ENCODE measurements around the gene COL11A2. TPM values are rescaled to one million over a fixed set of nuclear protein-coding genes. Genes with fewer than 3 reads are reported as not detected.

COL11A2 gene
- total and polyA plus RNA-seq, 2 of the 13 experiments (the other 11 are each of a cell fraction or from before 2014, with no cell fraction given) = 0.55 TPM

DNA sequence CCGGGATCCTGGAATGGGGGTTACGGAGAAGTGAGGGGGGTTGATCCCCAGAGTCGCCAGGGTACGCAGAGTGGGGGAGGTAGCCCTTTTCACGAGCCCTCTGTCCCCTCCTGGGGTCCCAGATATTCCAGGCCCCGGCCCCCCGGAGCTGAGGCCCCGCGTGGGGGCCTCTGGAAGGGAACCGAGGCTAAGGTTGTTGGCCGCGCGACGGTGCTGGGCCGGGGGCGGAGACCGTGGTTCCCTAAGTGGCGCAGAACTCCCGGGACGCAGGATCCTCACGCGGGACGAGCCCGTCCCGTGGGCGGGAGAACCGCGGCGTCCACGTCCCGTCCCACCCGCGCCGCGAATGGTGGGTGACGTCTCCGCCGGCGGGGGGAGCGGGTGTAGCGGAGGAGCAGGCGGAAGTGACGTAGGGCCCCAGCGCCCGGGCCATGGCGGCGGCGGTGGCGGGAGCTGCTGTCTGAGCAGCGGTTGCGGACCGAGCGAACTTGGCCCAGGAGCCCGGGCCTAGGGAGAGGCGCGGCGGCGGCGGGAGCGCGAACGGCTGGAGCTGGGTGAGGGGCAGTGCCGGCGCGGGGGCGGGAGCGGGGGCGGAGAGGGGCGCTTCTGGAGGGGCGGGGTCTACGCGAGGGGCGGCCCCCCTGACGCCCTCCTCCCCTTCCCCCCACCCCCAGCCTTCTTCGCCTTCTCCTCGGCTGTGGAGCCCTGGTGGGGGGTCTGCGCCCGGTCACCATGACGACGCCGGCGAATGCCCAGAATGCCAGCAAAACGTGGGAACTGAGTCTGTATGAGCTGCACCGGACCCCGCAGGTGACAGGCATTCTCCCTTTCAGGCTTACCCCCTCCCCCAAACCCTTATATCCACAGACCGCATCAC, 16.1 kb upstream of the COL11A2 start, which contains the start of gene RING1 (continued):
- TF ChIP-seq THRA (CRISPR knock-in tag; IDR thresholded peaks at IDR 0.05; ENCODE audit: borderline replicate concordance) = peak; percentile 70
- TF ChIP-seq POLR2G (IDR thresholded peaks at IDR 0.05; ENCODE audit: low read depth, low read length) = peak; percentile 95
- peak; percentile 66; the same call in 1 of the 2 replicates for TF ChIP-seq CENPT (CRISPR knock-in tag; IDR thresholded peaks at IDR 0.05; ENCODE audit: low read depth)
- no peak for TF ChIP-seq RARG (CRISPR knock-in tag; IDR thresholded peaks at IDR 0.05; ENCODE audit: low read depth)
- no peak for TF ChIP-seq ZNF652 (CRISPR knock-in tag; IDR thresholded peaks at IDR 0.05; ENCODE audit: borderline replicate concordance, low read depth)
- 0 out of 2 replicates have a peak, but pooled peaks have one; percentile 48 for TF ChIP-seq ZNF275 (CRISPR knock-in tag; IDR thresholded peaks at IDR 0.05; ENCODE audit: borderline replicate concordance)
- TF ChIP-seq ZNF333 (CRISPR knock-in tag; IDR thresholded peaks at IDR 0.05; ENCODE audit: borderline replicate concordance) = peak; percentile 91; the same call in 1 of the 2 replicates
- peak; percentile 80; the same call in 1 of the 2 replicates for TF ChIP-seq ZNF160 (CRISPR knock-in tag; IDR thresholded peaks at IDR 0.05)
- TF ChIP-seq AFF4 (CRISPR knock-in tag; IDR thresholded peaks at IDR 0.05) = 0 out of 2 replicates have a peak, but pooled peaks have one; percentile 3
- no peak for TF ChIP-seq ZNF282 (IDR thresholded peaks at IDR 0.05; ENCODE audit: partially characterized antibody)
- no peak for TF ChIP-seq AHDC1 (CRISPR knock-in tag; IDR thresholded peaks at IDR 0.05; ENCODE audit: borderline replicate concordance)
- TF ChIP-seq YEATS2 (CRISPR knock-in tag; IDR thresholded peaks at IDR 0.05; ENCODE audit: borderline replicate concordance) = peak; percentile 38; the same call in 1 of the 2 replicates
- no peak for TF ChIP-seq ZBTB44 (CRISPR knock-in tag; IDR thresholded peaks at IDR 0.05)
